ENCODE results near the gene RAD54L.
"Not testable (repeated sequence)": the region's sequence is repeated elsewhere in the genome, so short reads cannot be mapped to it uniquely, and the experiment has no call there.

The RAD54L gene

DNA sequence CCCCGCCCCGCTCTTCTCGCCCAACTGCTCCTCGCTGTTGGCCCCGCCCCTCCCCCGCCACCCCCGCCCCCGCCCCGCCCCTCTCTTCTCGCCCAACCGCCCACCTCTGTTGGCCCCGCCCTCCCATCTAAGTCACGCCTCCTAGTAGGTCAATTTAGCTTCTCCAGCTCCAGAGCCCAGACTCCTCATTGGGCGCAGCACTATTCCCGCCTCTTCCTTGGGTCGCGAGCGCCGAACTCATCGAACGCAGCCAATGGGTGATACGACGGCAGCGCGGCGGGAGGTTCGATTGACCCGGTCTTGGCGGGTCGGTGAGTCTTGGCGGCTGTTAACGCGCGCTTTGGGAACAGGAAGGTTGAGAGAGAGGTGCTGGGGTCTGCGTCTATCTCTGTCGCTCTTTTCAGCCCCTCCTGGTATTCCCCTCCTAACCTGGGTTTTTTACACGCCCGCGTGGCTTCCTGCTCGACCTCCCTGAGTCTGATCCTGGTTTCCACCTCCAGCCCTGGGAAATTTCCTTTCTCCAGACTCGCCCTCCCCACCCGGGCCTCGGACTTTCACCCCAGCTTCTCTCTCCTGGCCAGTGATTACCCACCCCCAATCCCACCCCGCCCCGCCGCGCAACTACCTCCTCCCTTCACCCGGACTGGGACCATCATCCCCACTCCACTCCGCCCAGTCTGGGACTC is at the start of gene RAD54L:
TSS of gene RAD54L (plus strand) at position 328 of the 686 bp plus-strand sequence. CDS start 643 bp downstream, outside the sequence.
- DNase-seq, result peak; percentile 99

DNA sequence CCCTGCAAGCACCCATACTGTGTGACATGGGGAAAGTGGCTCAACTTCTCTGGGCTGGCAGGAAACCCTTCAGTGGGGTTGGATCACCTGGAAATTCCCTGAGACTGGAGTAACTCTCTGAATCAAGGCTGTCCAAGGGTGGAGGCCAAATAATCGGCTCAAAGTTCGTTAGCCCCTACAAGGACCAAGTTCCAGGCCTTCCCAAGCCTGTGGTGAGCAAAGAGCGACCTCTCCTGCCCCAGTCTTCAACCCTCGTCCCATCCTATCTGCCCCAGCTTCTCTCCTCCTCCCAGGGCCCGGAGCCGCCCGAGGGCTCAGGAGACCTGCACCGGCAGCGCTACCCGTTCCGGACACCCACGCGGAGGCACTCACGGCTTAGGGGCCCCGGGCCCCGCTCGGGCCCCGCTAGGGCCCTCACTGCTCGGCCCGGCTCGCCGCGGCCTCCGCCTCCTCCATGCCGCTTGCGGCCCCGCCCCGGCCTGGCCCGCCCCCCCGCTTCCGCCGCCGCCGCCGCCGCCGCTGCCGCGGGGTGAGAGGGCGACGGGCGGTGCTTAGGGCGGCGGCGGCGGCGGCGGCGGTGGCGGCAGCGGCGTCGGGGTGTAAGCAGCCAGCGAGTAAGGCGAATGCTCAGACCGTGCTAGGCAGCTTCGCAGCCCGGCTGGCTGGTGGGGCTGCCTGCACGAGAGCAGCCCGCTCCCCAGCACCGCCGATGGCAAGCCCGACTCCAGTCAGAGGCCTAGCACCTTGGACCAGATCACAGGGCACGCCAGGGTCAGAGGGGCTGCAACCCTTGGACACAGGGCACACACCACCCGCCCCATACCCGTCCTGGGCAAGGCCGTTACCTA is 49.4 kb upstream of the RAD54L start, which contains the start of gene POMGNT1:
TSS of gene POMGNT1 (minus strand) at position 471 of the 848 bp plus-strand sequence. CDS start 613 bp downstream, outside the sequence.
- peak; percentile 71 for DNase-seq

DNA sequence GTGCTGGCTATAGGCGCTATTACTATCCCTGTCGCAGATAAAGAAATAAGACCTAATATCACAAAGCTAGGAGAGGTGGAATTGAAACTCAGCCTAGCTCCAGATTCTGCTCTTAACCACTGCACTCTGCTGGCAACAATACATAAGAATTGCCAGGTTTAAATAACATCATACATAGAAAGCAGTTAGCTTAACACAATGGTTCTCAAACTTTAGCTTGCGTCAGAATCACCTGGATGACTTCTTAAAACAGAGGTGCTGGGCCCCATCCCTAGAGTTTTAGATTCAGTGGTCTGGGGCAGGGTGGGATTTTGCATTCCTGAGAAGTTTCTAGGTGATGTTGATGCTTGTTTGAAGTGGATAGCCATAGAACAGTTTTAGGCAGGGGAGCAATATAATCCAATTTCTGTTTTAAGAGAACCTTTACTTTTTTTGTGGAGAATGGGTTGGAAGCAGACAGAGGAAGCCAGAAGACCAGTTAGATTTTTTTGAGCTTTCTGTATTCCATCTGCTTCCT is 48.3 kb upstream of the RAD54L start:
- DNase-seq, result no peak

DNA sequence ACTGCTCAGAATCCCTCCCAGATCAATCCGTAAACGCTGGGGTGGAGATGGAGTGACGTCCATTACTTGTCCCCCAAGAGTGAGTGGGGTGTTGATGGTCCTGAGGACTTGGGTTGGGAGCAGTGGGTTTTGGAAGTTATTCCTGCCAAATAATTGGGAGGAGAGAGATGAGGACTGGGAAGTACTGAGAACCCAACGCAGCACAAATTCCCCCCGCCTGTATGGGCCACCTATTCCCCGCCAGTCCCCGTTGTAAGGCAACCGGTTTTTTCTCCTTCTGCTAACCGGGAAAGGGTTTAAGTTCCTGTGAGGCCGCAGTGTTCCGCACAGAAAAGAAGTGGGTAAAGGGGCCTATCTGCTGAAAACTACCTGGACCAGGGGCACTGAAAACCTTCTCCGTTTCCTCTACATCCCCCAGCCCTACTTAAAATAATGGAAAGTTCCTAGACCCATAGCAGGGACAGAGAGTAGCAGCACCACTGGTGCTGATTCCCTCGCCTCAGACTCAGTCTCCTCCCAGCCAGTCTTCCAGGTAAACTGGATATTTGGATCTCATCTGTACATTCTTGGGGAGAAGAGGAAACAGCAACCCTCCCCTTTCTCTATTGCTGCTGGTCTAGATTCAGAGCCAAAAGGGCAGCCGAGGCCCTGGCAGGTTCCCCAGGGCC is 43.7 kb upstream of the RAD54L start:
- DNase-seq, result no peak

DNA sequence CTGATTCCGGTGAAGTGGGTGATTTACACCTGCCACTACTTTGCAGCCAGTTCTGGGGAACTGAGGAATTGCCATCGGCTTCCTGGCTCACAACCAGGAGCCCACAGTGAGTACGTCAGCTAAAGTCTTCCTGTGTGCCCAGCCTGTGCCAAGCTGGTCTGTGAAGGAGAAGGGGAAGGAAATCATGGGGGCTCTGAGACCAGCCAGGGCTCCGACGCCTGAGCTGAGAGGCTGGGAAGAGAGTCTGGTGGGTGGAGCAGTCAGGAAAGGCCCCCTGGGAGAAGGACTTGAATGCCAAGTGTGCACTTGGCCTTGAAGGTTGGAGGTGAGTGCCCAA is 43.2 kb upstream of the RAD54L start:
- no peak for DNase-seq

DNA sequence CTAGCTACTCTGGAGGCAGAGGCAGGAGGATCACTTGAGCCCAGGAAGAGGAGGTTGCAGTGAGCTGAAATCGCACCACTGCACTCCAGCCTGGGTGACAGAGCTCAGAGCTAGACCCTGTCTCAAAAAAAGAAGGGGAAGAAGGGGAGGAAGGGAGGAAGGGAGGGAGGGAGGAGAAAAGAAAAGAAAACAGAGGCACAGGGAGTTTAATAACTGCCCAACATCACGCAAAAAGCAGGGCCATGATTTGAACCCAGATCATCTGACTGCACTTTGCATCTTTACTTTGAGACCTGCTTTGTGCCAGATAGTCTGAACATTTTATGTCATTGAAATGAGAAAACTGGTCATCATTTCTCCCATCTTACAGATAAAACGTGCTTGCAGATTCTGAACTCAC is 42.4 kb upstream of the RAD54L start:
- DNase-seq, result no peak

DNA sequence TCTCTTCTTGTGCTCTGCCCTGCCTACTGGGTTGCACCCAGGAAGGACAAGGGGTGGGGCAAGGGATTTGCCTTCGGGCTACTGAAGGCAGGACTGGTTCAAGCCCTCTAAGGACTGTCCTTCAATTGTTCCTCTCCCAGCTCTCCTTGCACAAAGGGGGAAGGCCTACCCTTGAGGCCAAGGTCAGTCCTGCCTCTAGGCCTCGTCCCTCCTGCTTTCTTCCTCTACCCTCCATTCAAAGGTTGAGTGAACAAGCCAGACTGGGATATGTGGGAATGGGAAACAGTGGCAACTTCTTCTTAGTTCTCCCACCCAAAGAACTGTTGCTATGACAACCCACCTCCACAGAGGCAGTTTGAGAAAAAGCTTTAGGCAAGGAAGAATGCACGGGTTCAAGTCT is 41.8 kb upstream of the RAD54L start:
- no peak for DNase-seq

DNA sequence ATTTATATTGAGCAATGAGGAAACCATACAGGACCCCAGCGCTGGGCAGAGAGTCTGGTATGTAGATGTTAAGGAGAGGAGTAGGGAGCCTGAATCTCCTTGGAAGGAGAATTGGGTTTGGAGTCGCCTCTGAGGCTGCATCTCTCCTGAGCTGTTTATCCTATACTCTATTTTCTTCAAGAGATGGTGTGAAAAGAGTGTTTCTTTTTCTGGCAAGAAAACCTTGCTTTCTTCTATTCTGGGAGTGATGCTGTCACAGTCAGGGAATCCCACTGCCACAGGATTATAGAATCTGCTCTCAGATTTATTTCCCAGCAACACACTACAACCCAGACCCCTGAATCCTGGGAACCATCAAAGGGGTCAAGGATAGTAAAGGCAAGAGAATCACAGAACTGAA is 41.2 kb upstream of the RAD54L start:
- no peak for DNase-seq

DNA sequence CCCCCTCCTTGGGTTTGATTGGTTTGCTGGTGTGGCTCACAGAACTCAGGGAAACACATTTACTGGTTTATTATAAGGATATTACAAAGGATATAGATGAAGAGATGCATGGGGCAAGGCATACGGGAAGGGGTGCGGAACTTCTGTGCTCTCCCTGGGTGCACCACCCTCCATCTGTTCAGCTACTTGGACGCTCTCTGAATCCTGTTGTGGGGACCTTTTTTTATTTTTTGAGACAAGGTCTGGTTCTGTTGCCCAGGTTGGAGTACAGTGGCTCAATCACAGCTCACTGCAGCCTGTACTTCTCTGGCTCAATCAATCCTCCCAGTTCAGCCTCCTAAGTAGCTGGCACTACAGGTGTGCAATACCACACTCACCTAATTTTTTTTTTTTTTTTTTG is 37.0 kb upstream of the RAD54L start:
- no peak for DNase-seq

DNA sequence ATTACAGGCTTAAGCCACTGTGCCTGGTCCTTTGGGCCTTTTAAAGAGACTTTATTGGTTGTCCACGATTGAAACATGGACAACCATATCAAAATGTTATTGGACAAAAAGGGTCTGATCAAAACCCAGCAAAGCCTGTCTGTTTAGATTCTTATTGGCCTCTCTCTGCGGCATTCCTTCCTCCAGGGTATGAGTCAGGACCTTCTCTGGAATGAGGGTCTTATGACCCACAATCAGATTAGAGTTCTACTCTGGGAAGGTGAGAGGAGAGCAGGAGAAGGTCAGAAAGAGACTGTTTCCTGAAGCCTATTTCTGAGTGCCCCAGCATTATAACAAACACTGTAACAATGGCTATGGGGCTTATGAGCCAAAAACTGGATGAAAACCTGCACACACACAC is 36.5 kb upstream of the RAD54L start:
- DNase-seq, result no peak

DNA sequence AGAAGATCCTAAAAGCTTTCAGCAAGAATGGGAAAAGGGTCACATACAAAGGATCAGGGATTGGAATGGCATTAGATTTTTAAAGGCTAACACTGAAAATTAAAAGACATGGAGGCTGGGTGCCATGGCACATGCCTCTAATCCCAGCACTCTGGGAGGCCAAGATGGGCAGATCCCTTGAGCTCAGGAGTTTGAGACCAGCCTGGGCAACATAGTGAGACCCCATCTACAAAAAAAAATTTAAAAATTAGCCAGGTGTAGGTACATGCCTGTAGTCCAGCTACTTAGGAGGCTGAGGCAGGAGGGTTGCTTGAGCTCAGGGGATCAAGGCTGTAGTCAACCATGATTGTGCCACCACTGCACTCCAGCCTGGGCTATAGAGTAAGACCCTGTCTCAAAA is 32.1 kb upstream of the RAD54L start:
- no peak for DNase-seq

DNA sequence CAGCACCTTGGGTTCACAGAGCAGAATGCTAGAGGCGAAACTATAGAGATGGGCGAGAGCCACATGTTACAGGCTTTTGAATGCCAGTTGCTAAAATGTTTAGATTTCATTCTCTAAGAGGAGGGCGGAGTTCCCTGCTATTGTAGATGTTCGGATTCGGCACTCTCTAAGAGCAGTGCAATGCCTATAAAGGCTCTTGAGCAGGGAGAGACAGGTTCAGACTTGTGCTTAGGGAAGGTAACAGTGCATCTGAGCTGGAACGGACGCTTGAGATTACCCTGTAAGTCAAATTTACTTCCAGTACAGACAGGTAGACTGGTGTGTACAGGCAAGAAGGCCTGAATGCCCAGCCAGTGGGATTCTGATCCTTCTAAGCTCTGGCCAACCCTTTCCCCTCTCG is 29.1 kb upstream of the RAD54L start:
- DNase-seq, result no peak

DNA sequence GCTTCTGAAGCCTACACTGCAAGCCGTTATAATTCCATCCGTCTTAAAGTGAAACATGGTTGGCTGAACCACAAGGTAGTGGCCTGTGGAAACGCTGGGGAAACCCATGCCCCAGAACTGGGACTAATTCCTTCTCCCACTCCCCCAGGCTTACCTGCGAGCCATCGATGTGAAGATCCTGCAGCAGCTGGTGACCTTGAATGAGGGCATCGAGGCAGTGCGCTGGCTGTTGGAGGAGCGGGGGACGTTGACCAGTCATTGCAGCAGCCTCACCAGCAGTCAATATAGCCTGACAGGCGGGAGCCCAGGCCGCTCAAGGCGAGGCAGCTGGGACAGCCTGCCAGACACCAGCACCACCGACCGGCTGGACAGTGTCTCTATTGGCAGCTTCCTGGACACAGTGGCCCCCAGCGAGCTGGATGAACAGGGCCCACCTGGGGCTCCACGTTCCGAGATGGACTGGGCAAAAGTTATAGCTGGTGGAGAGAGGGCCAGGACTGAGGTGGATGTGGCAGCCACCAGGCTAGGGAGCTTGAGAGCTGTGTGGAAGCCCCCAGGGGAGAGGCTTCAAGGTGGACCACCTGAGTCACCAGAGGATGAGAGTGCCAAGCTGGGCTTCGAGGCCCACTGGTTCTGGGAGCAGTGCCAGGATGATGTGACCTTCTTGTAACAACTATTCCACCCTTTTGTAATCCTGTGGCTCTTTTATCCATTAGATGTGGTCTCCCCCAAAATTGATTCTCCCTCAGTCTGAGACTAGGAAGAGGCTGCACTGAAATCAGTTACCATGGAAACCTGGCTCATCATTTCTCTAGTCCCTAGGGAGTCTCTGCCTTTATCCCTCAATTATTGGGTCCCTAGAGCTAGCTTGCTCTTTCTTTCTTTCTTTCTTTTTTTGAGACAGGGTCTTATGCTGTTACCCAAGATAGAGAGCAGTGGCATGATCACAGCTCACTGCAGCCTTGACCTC is 27.7 kb upstream of the RAD54L start:
- no peak for DNase-seq

DNA sequence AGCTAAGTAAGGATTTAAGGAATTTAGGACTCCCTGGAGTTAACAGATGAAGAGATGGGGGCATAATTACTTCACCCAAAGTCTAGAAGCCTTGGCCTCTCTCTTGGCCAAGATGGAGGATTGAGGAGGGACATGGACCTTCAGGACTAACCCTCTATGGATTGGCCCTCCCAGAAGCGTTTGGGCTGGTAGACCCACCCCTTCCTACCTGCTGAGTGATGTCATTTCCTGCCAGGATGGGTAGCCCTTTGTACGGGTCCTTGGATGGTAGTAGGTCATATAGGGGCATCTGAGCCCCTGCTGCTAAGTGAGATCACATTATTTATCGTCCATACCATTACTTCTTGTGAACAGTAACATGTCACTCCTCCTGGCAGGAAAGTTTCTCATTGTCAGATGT is 26.8 kb upstream of the RAD54L start:
- no peak for DNase-seq

DNA sequence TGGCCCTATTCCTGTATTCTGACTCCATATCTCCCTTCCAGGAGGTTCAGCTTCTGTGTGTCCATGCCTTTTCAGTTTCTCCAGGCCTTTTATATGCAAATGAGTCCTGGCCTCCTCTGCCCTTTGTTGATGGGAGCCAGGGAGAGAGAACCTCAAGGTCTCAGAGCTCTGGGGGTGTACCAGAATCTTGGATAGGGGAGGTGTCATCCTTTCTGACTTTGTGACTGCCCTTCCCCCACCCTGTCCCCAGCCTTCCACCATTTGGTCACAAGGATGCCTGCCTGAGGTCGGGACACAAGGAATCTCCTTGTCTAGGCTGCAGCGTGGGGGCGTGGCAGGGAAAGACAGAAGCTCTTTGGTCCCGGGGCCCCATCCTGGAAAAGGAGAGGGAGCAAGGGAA is 25.8 kb upstream of the RAD54L start:
- no peak for DNase-seq

DNA sequence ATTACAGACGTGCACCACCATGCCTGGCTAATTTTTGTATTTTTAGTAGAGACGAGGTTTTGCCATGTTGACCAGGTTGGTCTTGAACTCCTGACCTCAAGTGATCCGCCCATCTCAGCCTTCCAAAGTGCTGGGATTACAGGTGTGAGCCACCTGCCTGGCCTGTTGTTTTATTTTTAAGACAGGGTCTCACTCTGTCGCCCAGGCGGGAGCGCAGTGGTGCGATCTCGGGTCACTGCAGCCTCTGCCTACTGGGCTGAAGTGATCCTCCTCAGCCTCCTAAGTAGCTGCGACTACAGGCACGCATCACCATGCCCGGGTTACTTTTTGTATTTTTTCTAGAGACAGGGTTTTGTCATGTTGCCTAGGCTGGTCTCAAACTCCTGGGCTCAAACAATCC is 24.5 kb upstream of the RAD54L start:
- DNase-seq, result not testable (repeated sequence)

DNA sequence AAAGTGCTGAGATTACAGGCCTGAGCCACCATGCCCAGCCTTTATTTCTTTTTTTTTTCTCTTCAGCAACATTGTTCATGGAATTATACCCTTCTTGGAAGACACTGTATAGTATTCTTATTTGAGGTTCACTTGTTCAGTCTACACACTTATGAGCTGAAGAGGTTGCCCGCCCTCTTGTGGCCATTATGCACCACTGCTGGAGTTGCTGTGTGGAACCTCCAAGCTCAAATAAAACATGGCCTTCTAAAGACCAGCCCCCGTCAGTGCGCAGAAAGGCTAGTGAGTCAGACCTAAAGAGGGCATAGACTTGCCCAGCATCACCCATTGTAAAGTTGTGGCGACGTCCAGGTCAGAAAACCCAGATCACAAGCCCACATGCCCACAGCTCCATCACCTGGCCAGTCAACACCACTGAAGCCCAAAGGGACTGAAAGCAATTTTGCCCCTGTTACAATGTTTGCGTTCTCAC is 24.1 kb upstream of the RAD54L start:
- peak; percentile 77 for DNase-seq

DNA sequence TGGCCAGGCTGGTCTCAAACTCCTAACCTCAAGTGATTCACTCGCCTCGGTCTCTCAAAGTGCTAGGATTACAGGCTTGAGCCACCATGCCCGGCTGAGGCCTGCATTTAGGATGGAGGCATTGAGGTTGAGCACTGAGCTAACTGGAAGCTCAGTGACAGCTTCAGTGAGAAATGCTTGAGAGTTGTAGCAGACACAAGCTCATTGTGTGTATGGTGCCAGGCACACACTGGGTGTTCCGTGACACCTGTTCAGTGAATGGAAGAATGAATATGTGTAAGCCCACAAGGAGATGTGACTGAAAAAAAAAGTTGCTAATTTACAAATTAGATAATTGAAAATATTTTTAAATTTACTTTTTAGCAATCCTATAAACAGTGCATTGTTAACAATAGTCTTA is 22.6 kb upstream of the RAD54L start:
- no peak for DNase-seq

DNA sequence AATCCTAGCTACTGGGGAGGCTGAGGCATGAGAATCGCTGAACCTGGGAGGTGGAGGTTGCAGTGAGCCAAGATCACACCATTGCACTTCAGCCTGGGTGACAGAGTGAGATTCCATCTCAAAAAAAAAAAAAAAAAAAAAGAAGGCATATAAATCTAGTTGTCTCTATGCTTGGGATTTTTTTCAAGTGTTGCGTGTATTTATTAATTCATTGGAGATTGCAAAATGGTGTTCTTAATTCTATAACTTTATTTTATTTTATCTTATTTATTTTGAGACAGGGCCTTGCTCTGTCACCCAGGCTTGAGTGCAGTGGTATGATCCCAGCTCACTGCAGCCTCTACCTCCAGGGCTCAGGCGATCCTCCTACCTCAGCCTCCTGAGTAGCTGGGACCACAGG is 16.3 kb upstream of the RAD54L start:
- not testable (repeated sequence) for DNase-seq

DNA sequence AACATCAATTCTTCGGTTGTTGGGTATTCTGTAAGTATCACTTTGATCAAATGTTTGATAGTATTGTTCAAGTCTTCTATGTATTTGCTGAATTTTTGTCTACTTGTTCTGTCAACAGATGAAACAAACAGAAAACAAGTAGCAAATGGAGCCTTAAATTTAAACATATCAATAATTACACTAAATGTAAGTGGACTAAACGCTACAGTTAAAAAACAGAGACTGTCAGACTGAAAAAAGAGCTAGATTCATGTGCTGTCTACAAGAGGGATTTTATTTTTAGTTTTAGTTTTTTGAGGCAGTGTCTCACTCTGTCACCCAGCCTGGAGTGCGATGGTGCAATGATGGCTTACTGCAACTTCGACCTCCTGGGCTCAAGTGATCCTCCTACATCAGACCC is 10.7 kb upstream of the RAD54L start:
- DNase-seq, result no peak

DNA sequence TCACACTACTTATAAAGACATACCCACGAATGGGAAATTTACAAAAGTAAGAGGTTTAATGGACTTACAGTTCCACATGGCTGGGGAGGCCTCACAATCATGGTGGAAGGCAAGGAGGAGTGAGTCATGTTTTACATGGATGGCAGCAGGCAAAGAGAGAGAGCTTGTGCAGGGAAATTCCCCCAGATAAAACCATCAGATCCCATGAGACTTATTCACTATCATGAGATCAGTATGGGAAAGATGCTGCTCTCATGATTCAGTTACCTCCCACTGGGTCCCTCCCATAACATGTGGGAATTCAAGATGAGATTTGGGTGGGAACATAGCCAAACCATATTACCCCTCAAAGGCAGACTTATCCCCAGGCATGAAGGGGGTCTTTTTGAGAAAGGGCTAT is 8.7 kb upstream of the RAD54L start:
- DNase-seq, result peak; percentile 88

DNA sequence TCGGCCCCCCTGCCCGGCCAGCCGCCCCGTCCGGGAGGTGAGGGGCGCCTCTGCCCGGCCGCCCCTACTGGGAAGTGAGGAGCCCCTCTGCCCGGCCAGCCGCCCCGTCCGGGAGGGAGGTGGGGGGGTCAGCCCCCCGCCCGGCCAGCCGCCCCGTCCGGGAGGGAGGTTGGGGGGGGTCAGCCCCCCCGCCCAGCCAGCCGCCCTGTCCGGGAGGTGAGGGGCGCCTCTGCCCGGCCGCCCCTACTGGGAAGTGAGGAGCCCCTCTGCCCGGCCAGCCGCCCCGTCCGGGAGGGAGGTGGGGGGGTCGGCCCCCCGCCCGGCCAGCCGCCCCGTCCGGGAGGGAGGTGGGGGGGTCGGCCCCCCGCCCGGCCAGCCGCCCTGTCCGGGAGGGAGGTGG is 5.8 kb upstream of the RAD54L start:
- not testable (repeated sequence) for DNase-seq
